ENCODE measurements around the gene FAT3.

The FAT3 gene

GRCh38 chr11:92224407-92225124 lies at the start of gene FAT3:
TSS of gene FAT3 (plus strand) at chr11:92224818. CDS start at chr11:92352113, 127,295 bp downstream.
- no peaks in the 10 kb centered on the region for H3K4me1 ChIP-seq
- peak in 1 of 2 experiments; percentile 43 for DNase-seq (ENCODE audit: low spot score in 2 of 2)
- peak within 1 kb of the TSS; percentile 14 for H3K4me3 ChIP-seq

GRCh38 chr11:92179017-92179670 lies 45.5 kb upstream of the FAT3 start:
- H3K4me3 ChIP-seq, result no peak overlapping the region
- H3K4me1 ChIP-seq, result no peaks in the 10 kb centered on the region
- H3K9me3 ChIP-seq, result no peaks in the 10 kb centered on the region
- no peaks in the 10 kb centered on the region for H3K36me3 ChIP-seq (replicated peaks)
- in situ Hi-C loops (cut with MboI; ENCODE audit: low sequenced_read_pairs), result no loop called here
- DNase-seq (ENCODE audit: low spot score in 2 of 2), result no peak
- no peaks in the 10 kb centered on the region for H3K27me3 ChIP-seq (ENCODE audit: low read depth)

More at GRCh38 chr11:92224407-92225124, at the start of gene FAT3:
- no peaks in the 10 kb centered on the region for H3K9me3 ChIP-seq
- no peaks in the 10 kb centered on the region for H3K36me3 ChIP-seq (replicated peaks)
- peaks cover 64% of the 10 kb centered on the region for H3K27me3 ChIP-seq (ENCODE audit: low read depth)
- in situ Hi-C loops (cut with MboI; ENCODE audit: low sequenced_read_pairs), result no loop called here

GRCh38 chr11:92180226-92180625 lies 44.4 kb upstream of the FAT3 start:
- DNase-seq (ENCODE audit: low spot score in 2 of 2), result no peak
- Histone ChIP-seq H3K27me3 (ENCODE audit: low read depth) (no peaks in the 10 kb centered on the region), H3K9me3 (no peaks in the 10 kb centered on the region), H3K36me3 (replicated peaks) (no peaks in the 10 kb centered on the region), H3K4me3 (no peak overlapping the region), H3K4me1 (no peaks in the 10 kb centered on the region)
- in situ Hi-C loops (cut with MboI; ENCODE audit: low sequenced_read_pairs), result no loop called here

GRCh38 chr11:92180664-92181251 lies 43.9 kb upstream of the FAT3 start:
- Histone ChIP-seq H3K4me1 (no peaks in the 10 kb centered on the region), H3K27me3 (ENCODE audit: low read depth) (no peaks in the 10 kb centered on the region), H3K36me3 (replicated peaks) (no peaks in the 10 kb centered on the region), H3K9me3 (no peaks in the 10 kb centered on the region), H3K4me3 (no peak overlapping the region)
- in situ Hi-C loops (cut with MboI; ENCODE audit: low sequenced_read_pairs), result no loop called here
- no peak for DNase-seq (ENCODE audit: low spot score in 2 of 2)

- no peak for DNase-seq (ENCODE audit: low spot score in 2 of 2)
- Histone ChIP-seq H3K4me3 (no peak overlapping the region), H3K36me3 (replicated peaks) (no peaks in the 10 kb centered on the region), H3K27me3 (ENCODE audit: low read depth) (no peaks in the 10 kb centered on the region), H3K4me1 (no peaks in the 10 kb centered on the region), H3K9me3 (no peaks in the 10 kb centered on the region)
- in situ Hi-C loops (cut with MboI; ENCODE audit: low sequenced_read_pairs), result no loop called here
Measured at GRCh38 chr11:92190535-92191206, 33.9 kb upstream of the FAT3 start.

GRCh38 chr11:92192141-92192540 lies 32.5 kb upstream of the FAT3 start:
- Histone ChIP-seq H3K4me1 (no peaks in the 10 kb centered on the region), H3K9me3 (no peaks in the 10 kb centered on the region), H3K4me3 (no peak overlapping the region), H3K36me3 (replicated peaks) (no peaks in the 10 kb centered on the region), H3K27me3 (ENCODE audit: low read depth) (no peaks in the 10 kb centered on the region)
- in situ Hi-C loops (cut with MboI; ENCODE audit: low sequenced_read_pairs), result no loop called here
- DNase-seq (ENCODE audit: low spot score in 2 of 2), result no peak

- no peaks in the 10 kb centered on the region for H3K4me1 ChIP-seq
- DNase-seq (ENCODE audit: low spot score in 2 of 2), result no peak
- in situ Hi-C loops (cut with MboI; ENCODE audit: low sequenced_read_pairs), result no loop called here
Measured at GRCh38 chr11:92198268-92198667, 26.4 kb upstream of the FAT3 start.

GRCh38 chr11:92199991-92200390 lies 24.6 kb upstream of the FAT3 start:
- in situ Hi-C loops (cut with MboI; ENCODE audit: low sequenced_read_pairs), result no loop called here
- DNase-seq (ENCODE audit: low spot score in 2 of 2), result no peak
- Histone ChIP-seq H3K4me1 (no peaks in the 10 kb centered on the region), H3K27me3 (ENCODE audit: low read depth) (no peaks in the 10 kb centered on the region), H3K4me3 (no peak overlapping the region), H3K36me3 (replicated peaks) (no peaks in the 10 kb centered on the region), H3K9me3 (no peaks in the 10 kb centered on the region)

More at GRCh38 chr11:92198268-92198667, 26.4 kb upstream of the FAT3 start:
- Histone ChIP-seq H3K4me3 (no peak overlapping the region), H3K9me3 (no peaks in the 10 kb centered on the region), H3K27me3 (ENCODE audit: low read depth) (no peaks in the 10 kb centered on the region), H3K36me3 (replicated peaks) (no peaks in the 10 kb centered on the region)

GRCh38 chr11:92204731-92205130 lies 19.9 kb upstream of the FAT3 start:
- in situ Hi-C loops (cut with MboI; ENCODE audit: low sequenced_read_pairs), result no loop called here
- Histone ChIP-seq H3K27me3 (ENCODE audit: low read depth) (no peaks in the 10 kb centered on the region), H3K4me3 (no peak overlapping the region), H3K9me3 (no peaks in the 10 kb centered on the region), H3K36me3 (replicated peaks) (no peaks in the 10 kb centered on the region), H3K4me1 (no peaks in the 10 kb centered on the region)
- no peak for DNase-seq (ENCODE audit: low spot score in 2 of 2)

- no peaks in the 10 kb centered on the region for H3K9me3 ChIP-seq
- no peaks in the 10 kb centered on the region for H3K4me1 ChIP-seq
- peaks cover 2% of the 10 kb centered on the region; the same call in 1 of the 2 replicates for H3K27me3 ChIP-seq (ENCODE audit: low read depth)
- H3K36me3 ChIP-seq (replicated peaks), result no peaks in the 10 kb centered on the region
- DNase-seq (ENCODE audit: low spot score in 2 of 2), result peak; percentile 9 to 41
- in situ Hi-C loops (cut with MboI; ENCODE audit: low sequenced_read_pairs), result no loop called here
- H3K4me3 ChIP-seq, result no peak overlapping the region
Measured at GRCh38 chr11:92206441-92206840, 18.2 kb upstream of the FAT3 start.

- peak in 1 of 2 experiments; percentile 29 for DNase-seq (ENCODE audit: low spot score in 2 of 2)
- peaks cover 4% of the 10 kb centered on the region; the same call in 1 of the 2 replicates for H3K27me3 ChIP-seq (ENCODE audit: low read depth)
- H3K9me3 ChIP-seq, result no peaks in the 10 kb centered on the region
- in situ Hi-C loops (cut with MboI; ENCODE audit: low sequenced_read_pairs), result no loop called here
- no peaks in the 10 kb centered on the region for H3K36me3 ChIP-seq (replicated peaks)
- no peaks in the 10 kb centered on the region for H3K4me1 ChIP-seq
- no peak overlapping the region for H3K4me3 ChIP-seq
Measured at GRCh38 chr11:92211576-92212167, 12.9 kb upstream of the FAT3 start.

GRCh38 chr11:92212530-92212929 lies 12.1 kb upstream of the FAT3 start:
- H3K36me3 ChIP-seq (replicated peaks), result no peaks in the 10 kb centered on the region
- no peak overlapping the region for H3K4me3 ChIP-seq
- no peak for DNase-seq (ENCODE audit: low spot score in 2 of 2)
- H3K27me3 ChIP-seq (ENCODE audit: low read depth), result peaks cover 6% of the 10 kb centered on the region; the same call in 1 of the 2 replicates
- no peaks in the 10 kb centered on the region for H3K4me1 ChIP-seq
- in situ Hi-C loops (cut with MboI; ENCODE audit: low sequenced_read_pairs), result no loop called here
- H3K9me3 ChIP-seq, result no peaks in the 10 kb centered on the region

- H3K36me3 ChIP-seq (replicated peaks), result no peaks in the 10 kb centered on the region
- DNase-seq (ENCODE audit: low spot score in 2 of 2), result no peak
- no peaks in the 10 kb centered on the region for H3K9me3 ChIP-seq
- H3K27me3 ChIP-seq (ENCODE audit: low read depth), result peaks cover 9% of the 10 kb centered on the region
- 0 out of 2 replicates have a peak, but pooled peaks cover 4% of the 10 kb centered on the region for H3K4me1 ChIP-seq
- in situ Hi-C loops (cut with MboI; ENCODE audit: low sequenced_read_pairs), result no loop called here
- no peak overlapping the region for H3K4me3 ChIP-seq
Measured at GRCh38 chr11:92216789-92217188, 7.8 kb upstream of the FAT3 start.
